PC-3 (cell line): ENCODE data around the gene RNF150. TPM values are rescaled to one million over a fixed set of nuclear protein-coding genes. Genes with fewer than 3 reads are reported as not detected.

ENCODE experiments used
- ATAC-seq: fragments of 200-7000 bp; cut with Tn5 transposase; 2 replicates; pipeline ENCODE4 v1.9.1; 2020; ENCODE audit warnings: mild to moderate bottlenecking, moderate library complexity
- BruUV-seq: library from RNA; stranded (reverse); fragments of 400-500 nt; replicated peaks from 2 replicates; lab custom pipeline; 2021; lab: Mats Ljungman, UMichigan
- CTCF ChIA-PET: fragments of 300-600 bp; sonication (Branson Sonifier 250); formaldehyde crosslinking; loops from one replicate; lab custom pipeline; 2022; ENCODE audit warnings: antibody characterized with exemption; lab: Charles Lee
- POLR2A ChIA-PET: fragments of 300-600 bp; sonication (Branson Sonifier 250); formaldehyde crosslinking; loops from one replicate; lab custom pipeline; 2022; ENCODE audit warnings: antibody characterized with exemption; ENCODE audit not compliant: unreplicated experiment; lab: Charles Lee
- DNase-seq: peaks from one replicate; pipeline ENCODE4 v3.0.0-alpha.2; 2015
- H2AFZ ChIP-seq: fragments of 300-600 bp; sonication (generic); 2 replicates; pipeline ENCODE4 v1.6.0; 2016; ENCODE audit warnings: antibody characterized with exemption, low read length
- H3F3A ChIP-seq: fragments of 300-600 bp; sonication (generic); one replicate; pipeline ENCODE4 v1.6.0; 2017; ENCODE audit warnings: antibody characterized with exemption, low read length, control low read depth, mild to moderate bottlenecking; ENCODE audit not compliant: unreplicated experiment
- H3K27ac ChIP-seq: fragments of 300-600 bp; sonication (generic); 2 replicates; pipeline ENCODE4 v1.5.1; 2016; ENCODE audit warnings: mild to moderate bottlenecking, low read length
- H3K27me3 ChIP-seq: fragments of 300-600 bp; sonication (generic); 2 replicates; pipeline ENCODE4 v1.6.1; 2016; ENCODE audit warnings: low read length, mixed read lengths
- H3K36me3 ChIP-seq: fragments of 300-600 bp; sonication (generic); 2 replicates; pipeline ENCODE4 v1.6.1; 2016; ENCODE audit warnings: low read depth, mixed run types, low read length, mixed read lengths
- H3K4me1 ChIP-seq: fragments of 300-600 bp; sonication (generic); 2 replicates; pipeline ENCODE4 v1.5.1; 2016; ENCODE audit warnings: low read length; ENCODE audit not compliant: insufficient read depth
- H3K4me2 ChIP-seq: fragments of 300-600 bp; sonication (generic); 2 replicates; pipeline ENCODE4 v1.6.0; 2016; ENCODE audit warnings: low read length
- H3K4me3 ChIP-seq: fragments of 300-600 bp; sonication (generic); 2 replicates; pipeline ENCODE4 v1.5.1; 2016; ENCODE audit warnings: mild to moderate bottlenecking, low read length, mixed read lengths
- H3K79me2 ChIP-seq: fragments of 300-600 bp; sonication (generic); 2 replicates; pipeline ENCODE4 v1.6.1; 2017; ENCODE audit warnings: low read length, mixed read lengths
- H3K9ac ChIP-seq: fragments of 300-600 bp; sonication (generic); 2 replicates; pipeline ENCODE4 v1.6.0; 2016; ENCODE audit warnings: mild to moderate bottlenecking, low read length
- H3K9me2 ChIP-seq: fragments of 300-600 bp; sonication (generic); replicated peaks from 2 replicates; pipeline ENCODE4 v1.6.1; 2016; ENCODE audit warnings: mixed run types, low read length, mixed read lengths
- H3K9me3 ChIP-seq: fragments of 300-600 bp; sonication (generic); 2 replicates; pipeline ENCODE4 v1.6.1; 2016; ENCODE audit warnings: low read length, mixed read lengths
- H4K20me1 ChIP-seq: fragments of 300-600 bp; sonication (generic); 2 replicates; pipeline ENCODE4 v1.6.1; 2016; ENCODE audit warnings: low read length, mixed read lengths
- CTCF ChIP-seq: fragments of 300-600 bp; sonication (generic); conservative IDR thresholded peaks from 2 replicates; pipeline ENCODE4 v1.5.1; 2017; ENCODE audit warnings: antibody characterized with exemption, low read depth, mild to moderate bottlenecking, low read length
- EZH2 ChIP-seq: fragments of 300-600 bp; sonication (generic); IDR thresholded peaks from one replicate; pipeline ENCODE4 v1.6.1; 2017; ENCODE audit warnings: antibody characterized with exemption, mild to moderate bottlenecking, low read length; ENCODE audit not compliant: unreplicated experiment
- EZH2phosphoT487 ChIP-seq: fragments of 300-600 bp; sonication (generic); IDR thresholded peaks from 2 replicates; pipeline ENCODE4 v1.6.1; 2018; ENCODE audit warnings: mild to moderate bottlenecking, antibody characterized with exemption, low read length, borderline replicate concordance
- intact Hi-C: fragments of 100-400 bp; cut with micrococcal nuclease; formaldehyde crosslinking; loops from 2 replicates; pipeline ENCODE4 v1.9.0; 2023
- total RNA-seq: library from RNA; depleted of rRNA; stranded (reverse); fragments of >200 nt; gene quantifications from 2 replicates; pipeline ENCODE4 v1.2.3, GENCODE V29; 2014

RNF150 gene
- total RNA-seq, 1 experiment from 2014 or later = 0.55 TPM

- no peak overlapping the region for H3K4me2 ChIP-seq
- ATAC-seq (no peak), DNase-seq (no peak)
- no peaks in the 10 kb centered on the region for H3F3A ChIP-seq
- no peaks in the 10 kb centered on the region for H4K20me1 ChIP-seq
- peaks cover 61% of the 10 kb centered on the region for H3K27me3 ChIP-seq
- H2AFZ ChIP-seq = no peak overlapping the region
- H3K4me3 ChIP-seq = no peak overlapping the region
- no peak overlapping the region for H3K9ac ChIP-seq
- no peak overlapping the region for H3K27ac ChIP-seq
- TF ChIP-seq EZH2 (no peak), EZH2phosphoT487 (no peak), CTCF (no peak)
- ChIA-PET POLR2A (no interaction called here), CTCF (no interaction called here)
- no peaks in the 10 kb centered on the region for H3K4me1 ChIP-seq
- H3K79me2 ChIP-seq = no peaks in the 10 kb centered on the region
- no peaks in the 10 kb centered on the region for H3K9me3 ChIP-seq
- intact Hi-C loops = no loop called here
- BruUV-seq = no TSS peak
- no peaks in the 10 kb centered on the region for H3K36me3 ChIP-seq
- no peaks in the 10 kb centered on the region for H3K9me2 ChIP-seq
Measured at GRCh38 chr4:141003193-141003592, 130.1 kb downstream of the RNF150 start.

DNA sequence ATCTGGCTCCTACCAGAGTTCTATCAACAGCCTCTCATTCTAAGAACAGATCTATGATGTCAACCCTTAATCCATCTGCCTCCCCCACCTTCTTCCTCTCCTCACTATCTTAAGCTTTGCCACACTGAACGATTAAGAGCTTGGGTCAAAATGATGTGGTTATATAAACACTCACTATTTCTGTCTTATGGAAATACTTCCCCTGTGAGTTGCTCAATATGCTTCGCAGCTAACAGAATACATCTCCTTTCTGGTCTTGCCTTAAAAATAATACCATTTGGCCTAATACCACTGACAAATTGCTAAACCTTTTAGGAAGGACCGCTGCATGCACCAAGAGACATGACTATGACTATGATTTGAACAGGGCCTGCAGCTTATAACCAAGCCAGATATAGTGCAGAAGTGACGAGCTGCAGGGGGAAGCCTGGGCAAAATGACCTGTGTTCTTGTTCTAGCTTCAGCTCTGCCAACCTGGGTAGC is 130.9 kb downstream of the RNF150 start:
- Histone ChIP-seq H3F3A (no peaks in the 10 kb centered on the region), H3K4me2 (no peak overlapping the region), H3K27me3 (peaks cover 60% of the 10 kb centered on the region), H2AFZ (no peak overlapping the region), H3K9me3 (no peaks in the 10 kb centered on the region), H3K36me3 (no peaks in the 10 kb centered on the region), H3K9ac (no peak overlapping the region), H3K9me2 (no peaks in the 10 kb centered on the region), H4K20me1 (no peaks in the 10 kb centered on the region), H3K4me3 (no peak overlapping the region), H3K27ac (no peak overlapping the region), H3K4me1 (no peaks in the 10 kb centered on the region), H3K79me2 (no peaks in the 10 kb centered on the region)
- intact Hi-C loops = no loop called here
- POLR2A ChIA-PET = no interaction called here
- CTCF ChIA-PET = no interaction called here
- no peak for TF ChIP-seq EZH2phosphoT487
- no peak for TF ChIP-seq EZH2
- no peak for TF ChIP-seq CTCF
- ATAC-seq (no peak), DNase-seq (no peak)
- no TSS peak for BruUV-seq

- no peak overlapping the region for H3K4me3 ChIP-seq
- H3K27ac ChIP-seq = no peak overlapping the region
- H3K27me3 ChIP-seq = peaks cover 35% of the 10 kb centered on the region; the same call in 1 of the 2 replicates
- H3K36me3 ChIP-seq = no peaks in the 10 kb centered on the region
- H3K4me2 ChIP-seq = no peak overlapping the region
- ChIA-PET CTCF (no interaction called here), POLR2A (no interaction called here)
- H3K79me2 ChIP-seq = no peaks in the 10 kb centered on the region
- H3K9ac ChIP-seq = no peak overlapping the region
- H3K9me3 ChIP-seq = no peaks in the 10 kb centered on the region
- BruUV-seq = no TSS peak
- H3K4me1 ChIP-seq = no peaks in the 10 kb centered on the region
- intact Hi-C loops = loop anchor here (2.0 kb wide), 1 partner anchor 136 kb away; the partner anchor contains the start of gene RNF150
- no peaks in the 10 kb centered on the region for H4K20me1 ChIP-seq
- H2AFZ ChIP-seq = no peak overlapping the region
- TF ChIP-seq EZH2phosphoT487 (no peak), CTCF (no peak), EZH2 (no peak)
- DNase-seq = no peak
- 0 out of 2 replicates have a peak, but pooled peaks have one; percentile 15 for ATAC-seq
- no peaks in the 10 kb centered on the region for H3F3A ChIP-seq
- H3K9me2 ChIP-seq = no peaks in the 10 kb centered on the region
Measured at GRCh38 chr4:140996766-140997165, 136.5 kb downstream of the RNF150 start.
